Stimulated activated CD4-positive, alpha-beta T cell treated with anti-CD3 and anti-CD28 coated beads, Interleukin-12 subunit alpha, Interleukin-12 subunit beta, amount 100 ng/mL, for 48 hours (primary cell): ENCODE data around the gene CEP295NL.
A peak's percentile ranks its signal among the peaks of the same experiment; 100 is the strongest.
"Not testable (repeated sequence)": the region's sequence is repeated elsewhere in the genome, so short reads cannot be mapped to it uniquely, and the experiment has no call there.

ENCODE experiments used
- DNase-seq, 3 donors: peaks; one replicate each; pipeline ENCODE4 v3.0.0-alpha.2; 2020; ENCODE audit warnings: low read depth in 2 of 3, low spot score in 1 of 3

Gene CEP295NL

DNA sequence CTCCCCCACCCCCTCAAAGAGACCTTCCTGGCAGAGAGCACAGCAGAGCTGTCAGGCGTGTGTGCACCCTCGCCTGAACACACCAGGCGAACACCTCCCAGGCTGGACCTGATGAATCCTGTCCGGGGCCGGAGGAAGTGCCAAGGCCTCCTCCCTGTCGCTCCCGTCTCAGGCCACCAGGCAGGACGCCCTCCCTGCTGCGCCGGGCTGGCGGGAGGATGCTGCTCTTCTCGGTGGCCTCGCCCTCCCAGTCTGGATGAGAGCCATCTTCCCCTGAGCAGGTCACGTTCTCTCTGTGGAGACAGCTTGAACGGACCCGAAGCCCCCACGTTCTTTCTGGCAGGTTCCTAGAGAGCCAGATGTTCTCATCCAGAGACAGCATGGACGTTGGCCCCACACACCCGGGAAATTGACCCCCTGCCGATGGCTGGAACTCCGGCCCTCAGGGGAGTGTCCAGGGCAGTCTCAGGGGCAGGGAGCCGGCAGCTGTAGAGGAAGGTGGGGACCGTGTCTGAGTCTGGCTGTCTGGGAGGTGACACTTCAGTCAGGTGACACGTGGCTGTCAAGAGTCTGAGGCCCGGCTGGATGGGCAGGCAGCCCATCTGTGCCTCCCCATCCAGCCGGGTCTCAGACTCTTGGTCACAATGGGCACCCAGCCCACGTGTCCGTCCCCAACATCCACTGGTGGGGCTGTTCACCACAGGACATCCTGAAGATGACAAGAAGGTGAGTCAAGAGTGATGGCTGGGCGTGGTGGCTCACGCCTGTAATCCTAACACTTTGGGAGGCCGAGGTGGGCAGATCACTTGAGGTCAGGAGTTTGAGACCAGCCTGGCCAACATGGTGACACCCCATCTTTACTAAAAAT is 27.1 kb upstream of the CEP295NL start:
- DNase-seq, result no peak

GRCh38 chr17:78925662-78926555 is 22.9 kb upstream of the CEP295NL start:
- no peak for DNase-seq

GRCh38 chr17:78925234-78925633 is 22.2 kb upstream of the CEP295NL start, which contains the start of gene TIMP2:
Gene TIMP2 (minus strand): TSS chr17:78925387. CDS start chr17:78925088, 299 bp downstream.
- peak; percentile 34 to 53 (median 47) for DNase-seq

GRCh38 chr17:78924481-78925151 is 21.6 kb upstream of the CEP295NL start:
- DNase-seq, result no peak

GRCh38 chr17:78923660-78924453 is 20.9 kb upstream of the CEP295NL start:
- DNase-seq, result peak; percentile 16 to 30 (median 30)

DNA sequence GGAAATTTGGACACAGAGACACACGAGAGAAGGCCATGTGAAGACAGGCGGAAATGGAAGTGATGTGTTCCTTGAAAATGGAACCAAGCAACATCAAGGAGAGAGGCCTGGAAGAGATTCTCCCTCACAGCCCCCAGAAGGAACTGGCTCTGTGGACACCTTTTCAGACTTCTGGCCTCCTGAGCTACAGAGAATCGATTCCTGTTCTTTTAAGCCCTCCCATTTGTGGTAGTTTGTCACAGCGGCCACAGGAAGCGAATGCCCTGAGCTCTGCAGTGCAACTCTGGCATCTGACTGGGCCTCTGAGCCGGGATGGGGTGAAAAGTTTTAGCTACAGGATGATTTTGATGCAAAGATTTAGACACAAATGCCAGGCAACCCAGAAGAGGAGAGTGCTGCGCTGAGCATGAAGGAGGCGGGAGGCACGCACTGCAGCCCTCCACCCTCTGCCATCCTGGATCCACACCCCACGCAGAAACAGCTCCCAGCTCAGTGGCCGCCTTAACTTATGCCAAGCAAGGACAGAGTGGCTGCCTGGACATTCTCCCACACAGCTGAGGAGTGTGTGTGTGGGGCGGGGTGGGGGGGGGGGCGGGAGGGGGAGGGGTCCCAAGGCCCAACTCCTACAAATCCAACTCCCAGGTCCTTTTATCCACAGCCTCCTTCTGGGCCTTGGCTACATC is 20.0 kb upstream of the CEP295NL start:
- DNase-seq, result no peak

GRCh38 chr17:78921437-78921971 is 18.5 kb upstream of the CEP295NL start:
- DNase-seq, result no peak

- DNase-seq, result no peak
These were observed 17.5 kb upstream of the CEP295NL start for GRCh38 chr17:78920528-78920927.

- DNase-seq, result no peak
These were observed 17.0 kb upstream of the CEP295NL start for GRCh38 chr17:78919861-78920450.

GRCh38 chr17:78918979-78919378 is 16.0 kb upstream of the CEP295NL start:
- DNase-seq, result no peak

- no peak for DNase-seq
These were observed 14.7 kb upstream of the CEP295NL start for GRCh38 chr17:78917451-78918275.

- no peak for DNase-seq
These were observed 13.1 kb upstream of the CEP295NL start for GRCh38 chr17:78915872-78916632.

DNA sequence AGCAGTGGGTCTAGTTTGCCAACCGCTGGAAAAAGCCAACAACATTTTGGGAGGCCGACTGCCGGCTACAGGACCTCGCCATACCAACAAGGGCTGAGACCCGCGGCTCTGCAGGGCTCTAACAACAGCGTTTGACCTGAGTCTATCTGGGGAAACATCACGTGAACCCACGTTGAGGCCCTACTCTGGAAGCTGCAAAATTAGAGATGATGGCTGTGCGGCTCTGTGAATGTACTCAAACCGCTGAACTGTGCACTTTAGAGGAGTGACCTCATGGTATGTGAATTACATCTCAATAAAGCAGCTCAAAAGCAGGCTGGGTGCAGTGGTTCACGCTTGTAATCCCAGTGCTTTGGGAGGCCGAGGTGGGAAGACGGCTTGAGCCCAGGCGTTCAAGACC is 10.1 kb upstream of the CEP295NL start:
- DNase-seq, result no peak

DNA sequence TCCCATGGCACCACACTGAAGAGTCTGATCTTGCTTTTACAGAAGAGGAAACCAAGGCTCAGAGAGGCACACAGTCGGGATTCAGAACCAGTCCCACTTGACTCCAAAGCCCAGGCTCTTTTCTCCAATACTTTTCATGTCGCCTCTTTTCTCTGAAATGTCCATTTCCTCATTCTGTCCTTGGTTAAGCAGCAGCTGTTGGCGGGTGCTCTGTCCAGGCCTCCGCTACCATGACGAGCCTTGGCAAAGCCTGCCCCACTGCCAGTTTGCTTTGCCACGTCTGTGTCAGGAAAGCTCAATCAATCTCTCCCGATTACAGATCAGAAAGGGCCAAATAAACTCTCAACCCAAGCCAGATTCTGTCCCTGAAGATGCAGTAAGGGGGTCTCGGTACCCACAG is 9.1 kb upstream of the CEP295NL start:
- DNase-seq, result no peak

GRCh38 chr17:78911543-78911942 is 8.5 kb upstream of the CEP295NL start:
- DNase-seq, result not testable (repeated sequence)

DNA sequence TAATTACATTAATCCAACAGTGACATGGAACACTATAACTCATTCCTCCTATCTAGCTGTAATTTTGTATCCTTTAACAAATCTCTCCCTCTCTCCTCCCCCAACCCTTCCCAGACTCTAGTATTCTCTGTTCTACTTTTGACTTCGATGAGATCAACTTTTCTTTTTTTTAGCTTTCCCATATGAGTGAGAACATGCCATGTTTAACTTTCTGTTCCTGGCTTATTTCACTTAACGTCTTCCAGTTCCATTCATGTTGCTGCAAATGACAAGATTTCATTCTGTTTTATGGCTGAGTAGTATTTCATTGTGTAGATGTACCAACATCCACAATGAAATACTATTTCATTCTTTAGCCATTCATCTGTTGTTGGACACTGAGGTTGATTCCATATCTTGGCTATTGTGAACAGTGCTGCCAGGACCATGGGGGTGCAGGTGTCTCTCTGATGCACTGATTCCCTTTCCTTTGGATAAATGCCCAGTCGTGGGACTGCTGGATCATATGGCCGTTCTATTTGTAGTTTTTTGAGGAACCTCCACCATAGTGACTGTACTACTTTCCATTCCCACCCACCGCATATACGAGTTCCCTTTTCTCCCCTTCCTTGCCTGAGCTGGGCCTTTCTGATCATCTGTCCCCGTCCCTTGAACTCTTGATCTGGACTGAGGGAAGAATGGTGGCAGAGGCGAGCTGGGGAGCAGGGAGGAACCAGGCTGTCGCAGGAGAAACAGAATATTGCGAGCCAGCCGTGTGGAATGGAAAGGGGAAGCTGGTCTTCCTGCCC is 7.7 kb upstream of the CEP295NL start:
- no peak for DNase-seq

DNA sequence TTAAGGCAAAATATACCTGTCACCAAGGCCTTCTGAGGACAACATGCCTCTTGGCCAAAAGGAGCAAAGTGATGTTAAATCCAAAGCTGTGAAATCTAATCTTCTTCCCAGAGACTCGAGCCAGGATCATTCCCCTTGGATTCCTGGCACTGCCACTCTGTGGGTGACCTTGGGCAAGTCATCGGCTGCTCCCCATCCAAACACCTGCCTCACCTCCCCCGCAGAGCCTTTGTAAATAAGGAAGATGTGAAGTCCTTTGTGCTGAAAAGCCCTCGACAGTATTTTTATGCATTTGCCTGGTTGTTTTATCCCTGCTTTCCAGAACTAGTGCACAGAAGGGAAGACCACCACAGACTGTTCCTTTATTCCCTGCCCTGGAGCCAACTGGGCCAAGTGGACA is 5.4 kb upstream of the CEP295NL start:
- DNase-seq, result no peak
